ENCODE results near the gene ARHGAP24.

DNA sequence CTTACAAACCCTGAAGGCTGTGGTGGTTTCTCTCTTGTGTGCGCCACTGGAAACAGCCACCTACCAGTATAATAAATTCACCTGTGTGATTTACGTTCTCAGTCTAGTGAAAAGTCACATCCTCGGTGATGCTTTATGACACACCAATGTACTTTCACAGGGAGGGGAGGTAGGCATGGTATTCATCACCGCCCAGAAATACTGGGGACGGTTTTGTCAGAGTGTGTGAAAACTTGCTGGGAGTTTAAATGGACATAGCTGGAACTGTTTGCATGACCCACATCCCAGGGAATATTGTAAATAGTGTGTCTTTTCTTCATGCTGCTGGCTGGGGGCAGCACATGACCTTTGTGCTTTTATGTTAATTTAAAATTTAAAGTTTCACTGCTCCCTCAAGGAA is 463.1 kb downstream of the ARHGAP24 start:
- TF ChIP-seq POLR2AphosphoS5 (IDR thresholded peaks at IDR 0.05): no peak
- TF ChIP-seq POLR2A (IDR thresholded peaks at IDR 0.05): no peak
- TF ChIP-seq, protein P1, sequence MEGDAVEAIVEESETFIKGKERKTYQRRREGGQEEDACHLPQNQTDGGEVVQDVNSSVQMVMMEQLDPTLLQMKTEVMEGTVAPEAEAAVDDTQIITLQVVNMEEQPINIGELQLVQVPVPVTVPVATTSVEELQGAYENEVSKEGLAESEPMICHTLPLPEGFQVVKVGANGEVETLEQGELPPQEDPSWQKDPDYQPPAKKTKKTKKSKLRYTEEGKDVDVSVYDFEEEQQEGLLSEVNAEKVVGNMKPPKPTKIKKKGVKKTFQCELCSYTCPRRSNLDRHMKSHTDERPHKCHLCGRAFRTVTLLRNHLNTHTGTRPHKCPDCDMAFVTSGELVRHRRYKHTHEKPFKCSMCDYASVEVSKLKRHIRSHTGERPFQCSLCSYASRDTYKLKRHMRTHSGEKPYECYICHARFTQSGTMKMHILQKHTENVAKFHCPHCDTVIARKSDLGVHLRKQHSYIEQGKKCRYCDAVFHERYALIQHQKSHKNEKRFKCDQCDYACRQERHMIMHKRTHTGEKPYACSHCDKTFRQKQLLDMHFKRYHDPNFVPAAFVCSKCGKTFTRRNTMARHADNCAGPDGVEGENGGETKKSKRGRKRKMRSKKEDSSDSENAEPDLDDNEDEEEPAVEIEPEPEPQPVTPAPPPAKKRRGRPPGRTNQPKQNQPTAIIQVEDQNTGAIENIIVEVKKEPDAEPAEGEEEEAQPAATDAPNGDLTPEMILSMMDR (IDR thresholded peaks at IDR 0.05): no peak
